Rectal smooth muscle tissue (tissue), 1 donor: ENCODE measurements around the gene C5orf24.
"Not testable (repeated sequence)": the region's sequence is repeated elsewhere in the genome, so short reads cannot be mapped to it uniquely, and the experiment has no call there.

Experiments
- H3K27ac ChIP-seq: one replicate; pipeline ENCODE4 v1.7.0; 2013; ENCODE audit warnings: low read depth, low read length, inconsistent platforms
- H3K27me3 ChIP-seq: one replicate; pipeline ENCODE4 v1.7.0; 2013; ENCODE audit warnings: low read length; ENCODE audit not compliant: control insufficient read depth, insufficient read depth
- H3K36me3 ChIP-seq: one replicate; pipeline ENCODE4 v1.7.0; 2013; ENCODE audit warnings: low read length; ENCODE audit not compliant: control insufficient read depth, insufficient read depth
- H3K4me1 ChIP-seq: one replicate; pipeline ENCODE4 v1.7.0; 2013; ENCODE audit warnings: low read length; ENCODE audit not compliant: control insufficient read depth, insufficient read depth
- H3K4me3 ChIP-seq: one replicate; pipeline ENCODE4 v1.7.0; 2013; ENCODE audit warnings: low read length
- H3K9ac ChIP-seq: one replicate; pipeline ENCODE4 v1.7.0; 2013; ENCODE audit warnings: low read length

Gene C5orf24

GRCh38 chr5:134835623-134836022, 10.1 kb upstream of the C5orf24 start:
- Histone ChIP-seq H3K27me3 (no peaks in the 10 kb centered on the region), H3K4me1 (no peaks in the 10 kb centered on the region), H3K4me3 (no peak overlapping the region), H3K9ac (no peak overlapping the region), H3K27ac (no peak overlapping the region), H3K36me3 (no peaks in the 10 kb centered on the region)

DNA sequence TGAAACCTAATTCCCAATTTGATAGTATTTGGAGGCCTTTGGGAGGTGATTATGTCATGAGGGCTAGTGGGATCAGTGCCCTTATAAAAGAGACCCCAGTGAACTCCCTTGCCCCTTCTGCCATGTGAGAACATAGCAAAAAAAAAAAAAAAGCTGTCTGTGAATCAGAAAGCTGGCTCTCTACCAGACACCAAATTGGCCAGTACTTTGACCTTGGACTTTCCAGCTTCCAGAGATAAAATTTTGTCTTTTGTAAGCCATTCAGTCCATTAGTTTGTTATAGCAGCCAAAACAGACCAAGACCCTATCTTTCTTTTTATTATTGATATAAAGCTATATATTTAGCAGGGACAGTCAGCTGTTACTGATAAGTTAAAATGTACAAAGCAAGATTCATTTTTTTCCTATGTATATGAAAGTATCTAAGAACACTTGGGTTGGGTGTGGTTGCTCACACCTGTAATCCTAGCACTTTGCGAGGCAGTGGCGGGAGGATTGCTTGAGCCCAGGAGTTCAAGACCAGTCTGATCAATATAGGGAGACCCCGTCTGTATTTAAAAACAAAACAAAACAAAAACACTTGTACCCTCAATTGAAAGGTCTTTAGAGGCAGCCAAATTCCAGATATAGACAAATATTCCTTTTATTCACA, 8.1 kb upstream of the C5orf24 start:
- Histone ChIP-seq H3K36me3 (no peaks in the 10 kb centered on the region), H3K4me3 (no peak overlapping the region)

GRCh38 chr5:134838361-134838760, 7.4 kb upstream of the C5orf24 start:
- not testable (repeated sequence) for H3K4me1 ChIP-seq, H3K27me3 ChIP-seq, H3K27ac ChIP-seq, H3K4me3 ChIP-seq, H3K36me3 ChIP-seq, H3K9ac ChIP-seq

More for the DNA sequence above, 8.1 kb upstream of the C5orf24 start:
- Histone ChIP-seq H3K27me3 (no peaks in the 10 kb centered on the region), H3K9ac (no peak overlapping the region), H3K4me1 (no peaks in the 10 kb centered on the region), H3K27ac (no peak overlapping the region)

DNA sequence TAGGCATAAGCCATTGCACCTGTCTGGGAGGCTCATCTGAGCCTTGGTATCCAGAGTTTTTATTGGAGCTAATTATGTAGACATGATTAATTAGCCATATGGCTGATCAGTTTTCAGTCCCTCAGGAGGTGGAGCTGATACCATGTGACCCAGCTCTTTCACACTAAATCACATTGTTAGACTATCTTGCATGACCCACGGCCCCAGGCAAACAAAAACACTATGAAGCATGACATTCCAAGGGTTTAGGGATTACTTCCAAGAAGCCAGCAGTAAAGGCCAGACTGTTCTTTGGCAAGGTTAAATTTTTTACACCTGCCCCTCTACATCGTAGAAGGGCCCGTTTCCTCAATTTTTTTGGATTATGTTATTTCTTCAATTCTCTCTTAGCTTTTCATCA, 5.0 kb upstream of the C5orf24 start:
- Histone ChIP-seq H3K36me3 (no peaks in the 10 kb centered on the region), H3K4me3 (no peak overlapping the region), H3K9ac (no peak overlapping the region), H3K27ac (no peak overlapping the region), H3K27me3 (no peaks in the 10 kb centered on the region), H3K4me1 (no peaks in the 10 kb centered on the region)

GRCh38 chr5:134844252-134844651, 1.5 kb upstream of the C5orf24 start:
- H3K4me1 ChIP-seq = peaks cover 10% of the 10 kb centered on the region
- no peak overlapping the region for H3K9ac ChIP-seq
- H3K4me3 ChIP-seq = no peak overlapping the region
- H3K27me3 ChIP-seq = no peaks in the 10 kb centered on the region
- H3K27ac ChIP-seq = no peak overlapping the region
- no peaks in the 10 kb centered on the region for H3K36me3 ChIP-seq

DNA sequence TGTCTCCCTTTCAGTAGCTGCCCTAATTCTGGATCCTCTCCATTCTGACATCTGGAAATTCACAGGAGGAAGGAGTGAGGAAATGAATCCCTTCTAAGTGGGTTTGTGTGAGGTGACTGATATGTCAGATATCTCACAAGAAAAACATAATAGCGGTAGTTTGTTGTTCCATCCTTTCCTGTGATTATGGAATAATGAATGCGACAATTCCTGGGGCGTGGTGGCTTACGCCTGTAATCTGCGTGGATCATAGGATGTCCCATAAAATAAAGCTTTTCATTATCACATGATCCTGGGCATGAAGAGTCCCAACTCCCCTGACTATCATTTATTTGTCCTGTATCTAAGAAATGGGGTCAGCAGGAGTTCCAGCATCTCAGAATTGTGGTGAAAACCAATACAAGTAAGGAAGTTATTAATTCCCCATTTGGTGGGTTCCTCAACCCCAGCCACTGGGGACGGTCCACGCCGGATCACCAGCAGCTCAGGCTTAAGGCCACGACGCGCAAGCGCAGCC, 375 bp upstream of the C5orf24 start:
- H3K36me3 ChIP-seq = no peaks in the 10 kb centered on the region
- H3K27me3 ChIP-seq = no peaks in the 10 kb centered on the region
- H3K4me1 ChIP-seq = peaks cover 10% of the 10 kb centered on the region
- H3K9ac ChIP-seq = peak overlapping the region; percentile 55
- peak overlapping the region; percentile 90 for H3K27ac ChIP-seq
- peak overlapping the region; percentile 59 for H3K4me3 ChIP-seq

GRCh38 chr5:134846641-134846960, 833 bp downstream of the C5orf24 start:
- Histone ChIP-seq H3K9ac (peak overlapping the region; percentile 6), H3K27ac (peak overlapping the region; percentile 90), H3K36me3 (no peaks in the 10 kb centered on the region), H3K4me3 (peak overlapping the region; percentile 59), H3K4me1 (peaks cover 12% of the 10 kb centered on the region), H3K27me3 (no peaks in the 10 kb centered on the region)

DNA sequence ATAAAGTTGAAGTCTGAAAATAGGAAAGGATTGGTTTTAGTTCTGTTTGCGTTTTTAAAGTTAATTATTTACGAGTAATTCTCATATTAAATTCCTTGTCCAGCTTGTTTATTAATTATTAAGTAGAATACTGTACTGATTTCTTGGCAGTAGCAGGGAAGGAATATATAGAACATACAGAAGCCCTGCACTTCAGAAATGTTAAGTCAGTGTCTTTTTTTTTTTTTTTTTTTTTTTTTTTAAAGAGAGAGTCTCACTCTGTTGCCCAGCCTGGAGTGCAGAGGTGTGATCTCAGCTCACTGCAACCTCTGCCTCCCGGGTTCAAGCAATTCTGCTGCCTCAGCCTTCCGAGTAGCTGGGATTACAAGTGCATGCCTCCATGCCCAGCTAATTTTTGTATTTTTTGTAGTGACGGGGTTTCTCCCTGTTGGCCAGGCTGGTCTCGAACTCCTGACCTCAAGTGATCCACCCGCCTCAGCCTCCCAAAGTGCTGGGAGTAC, 3.7 kb downstream of the C5orf24 start:
- not testable (repeated sequence) for H3K27ac ChIP-seq, H3K27me3 ChIP-seq, H3K9ac ChIP-seq, H3K36me3 ChIP-seq, H3K4me3 ChIP-seq
- H3K4me1 ChIP-seq = peaks cover 12% of the 10 kb centered on the region

DNA sequence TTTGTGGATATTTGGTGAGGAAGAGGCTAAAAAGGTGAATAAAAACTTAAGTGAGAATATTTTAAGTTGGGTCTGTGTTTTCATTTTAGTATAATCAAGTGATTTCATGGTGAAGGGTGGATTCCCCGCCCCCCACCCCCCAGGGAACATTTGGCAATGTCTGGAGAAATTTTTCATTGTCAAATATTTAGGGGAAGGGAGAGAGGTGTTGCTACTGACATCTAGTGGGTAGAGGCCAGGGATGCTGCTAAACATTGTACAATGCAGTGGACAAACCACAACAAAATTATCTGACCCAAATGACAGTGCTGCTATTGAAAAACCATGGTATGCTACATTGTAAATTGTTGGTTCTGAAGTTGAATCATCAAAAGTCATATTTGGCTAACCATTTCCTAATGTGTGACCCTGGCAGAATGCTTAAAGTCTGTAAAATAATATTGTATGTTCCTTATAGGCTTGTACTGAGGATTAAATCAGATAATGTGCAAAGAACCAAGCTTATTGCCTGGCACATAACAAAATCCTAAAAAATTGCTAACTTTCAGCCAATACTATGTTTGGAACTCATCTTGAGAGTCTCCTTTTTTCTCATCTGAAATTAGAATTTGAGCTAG, 5.6 kb downstream of the C5orf24 start:
- peaks cover 12% of the 10 kb centered on the region for H3K4me1 ChIP-seq
- no peaks in the 10 kb centered on the region for H3K27me3 ChIP-seq
- H3K9ac ChIP-seq = no peak overlapping the region
- H3K4me3 ChIP-seq = no peak overlapping the region
- peaks cover 4% of the 10 kb centered on the region for H3K36me3 ChIP-seq
- no peak overlapping the region for H3K27ac ChIP-seq

- not testable (repeated sequence) for H3K4me1 ChIP-seq, H3K4me3 ChIP-seq, H3K27me3 ChIP-seq, H3K9ac ChIP-seq, H3K27ac ChIP-seq, H3K36me3 ChIP-seq
These were observed 10.7 kb downstream of the C5orf24 start for GRCh38 chr5:134856465-134856864.

DNA sequence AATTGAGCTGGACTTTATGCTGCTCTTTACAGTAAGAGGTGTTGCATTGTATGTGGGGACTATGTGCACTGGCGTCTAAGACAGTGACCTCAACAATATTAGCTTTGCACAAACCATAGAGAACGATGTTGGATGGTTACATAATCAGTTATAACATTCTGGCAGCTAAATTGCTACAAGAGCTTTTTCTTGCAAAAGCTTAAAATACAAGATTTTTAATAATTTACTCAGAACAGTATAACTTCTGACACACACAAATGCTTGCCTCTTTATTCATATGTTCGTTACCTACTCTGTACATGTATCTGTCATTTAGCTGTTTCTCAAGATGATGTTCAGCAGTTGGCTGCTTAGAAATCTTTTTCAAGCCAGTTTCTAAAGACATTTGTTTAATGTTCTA, 11.6 kb downstream of the C5orf24 start:
- H3K36me3 ChIP-seq = peaks cover 10% of the 10 kb centered on the region
- H3K27ac ChIP-seq = no peak overlapping the region
- H3K4me3 ChIP-seq = no peak overlapping the region
- no peak overlapping the region for H3K9ac ChIP-seq
- H3K27me3 ChIP-seq = no peaks in the 10 kb centered on the region
- no peaks in the 10 kb centered on the region for H3K4me1 ChIP-seq

GRCh38 chr5:134864707-134865106, 18.9 kb downstream of the C5orf24 start:
- Histone ChIP-seq H3K4me1 (no peaks in the 10 kb centered on the region), H3K4me3 (no peak overlapping the region), H3K27me3 (no peaks in the 10 kb centered on the region), H3K27ac (no peak overlapping the region), H3K36me3 (no peaks in the 10 kb centered on the region), H3K9ac (no peak overlapping the region)

- Histone ChIP-seq H3K4me3 (peak overlapping the region; percentile 95), H3K27ac (peak overlapping the region; percentile 96), H3K4me1 (peaks cover 10% of the 10 kb centered on the region), H3K36me3 (no peaks in the 10 kb centered on the region), H3K27me3 (no peaks in the 10 kb centered on the region), H3K9ac (peak overlapping the region; percentile 78)
These were observed 27.7 kb downstream of the C5orf24 start for GRCh38 chr5:134873494-134873893.
